IMR-90 (cell line): ENCODE measurements around the gene TK2.

Experiments used
- BHLHE40 ChIP-seq: fragments of 150-350 bp; IDR thresholded peaks from 2 replicates; pipeline ENCODE4 v1.6.1; 2016; ENCODE audit warnings: mild to moderate bottlenecking, low read depth, low read length
- POLR2A ChIP-seq: IDR thresholded peaks from 2 replicates; pipeline ENCODE4 v1.6.1; 2012; ENCODE audit warnings: mild to moderate bottlenecking, low read depth, low read length
- RCOR1 ChIP-seq: IDR thresholded peaks from 2 replicates; pipeline ENCODE4 v1.6.1; 2012; ENCODE audit warnings: mild to moderate bottlenecking, low read length, improper control_type of control experiment; ENCODE audit not compliant: insufficient replicate concordance
- TF ChIP-seq, protein P1 (sequence below): conservative IDR thresholded peaks from 2 replicates; pipeline ENCODE4 v1.5.1; 2012; ENCODE audit warnings: mild to moderate bottlenecking, low read depth, low read length, improper control_type of control experiment

DNA sequence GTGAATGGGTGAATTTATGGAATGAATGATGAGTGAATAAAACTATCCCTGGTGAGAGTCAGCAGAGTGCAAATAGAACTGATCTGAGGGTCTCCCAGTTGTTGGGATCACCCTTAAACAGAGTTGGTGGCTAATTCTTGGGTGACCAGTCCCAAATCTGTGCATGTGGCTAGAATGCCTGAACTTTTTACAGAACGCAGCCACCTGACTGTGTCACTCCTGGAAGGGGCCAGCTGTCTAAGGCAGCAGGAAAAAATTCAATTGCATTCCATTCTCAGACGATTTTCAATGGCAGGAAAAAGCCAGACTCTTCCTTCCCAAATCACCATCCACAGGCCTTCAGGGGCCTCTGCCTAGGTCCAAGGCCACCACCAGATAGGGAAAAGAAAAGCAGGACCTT, 79.4 kb downstream of the TK2 start:
- TF ChIP-seq, protein P1, sequence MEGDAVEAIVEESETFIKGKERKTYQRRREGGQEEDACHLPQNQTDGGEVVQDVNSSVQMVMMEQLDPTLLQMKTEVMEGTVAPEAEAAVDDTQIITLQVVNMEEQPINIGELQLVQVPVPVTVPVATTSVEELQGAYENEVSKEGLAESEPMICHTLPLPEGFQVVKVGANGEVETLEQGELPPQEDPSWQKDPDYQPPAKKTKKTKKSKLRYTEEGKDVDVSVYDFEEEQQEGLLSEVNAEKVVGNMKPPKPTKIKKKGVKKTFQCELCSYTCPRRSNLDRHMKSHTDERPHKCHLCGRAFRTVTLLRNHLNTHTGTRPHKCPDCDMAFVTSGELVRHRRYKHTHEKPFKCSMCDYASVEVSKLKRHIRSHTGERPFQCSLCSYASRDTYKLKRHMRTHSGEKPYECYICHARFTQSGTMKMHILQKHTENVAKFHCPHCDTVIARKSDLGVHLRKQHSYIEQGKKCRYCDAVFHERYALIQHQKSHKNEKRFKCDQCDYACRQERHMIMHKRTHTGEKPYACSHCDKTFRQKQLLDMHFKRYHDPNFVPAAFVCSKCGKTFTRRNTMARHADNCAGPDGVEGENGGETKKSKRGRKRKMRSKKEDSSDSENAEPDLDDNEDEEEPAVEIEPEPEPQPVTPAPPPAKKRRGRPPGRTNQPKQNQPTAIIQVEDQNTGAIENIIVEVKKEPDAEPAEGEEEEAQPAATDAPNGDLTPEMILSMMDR = no peak
- no peak for TF ChIP-seq RCOR1
- TF ChIP-seq BHLHE40 = no peak
- no peak for TF ChIP-seq POLR2A
